Gastroesophageal sphincter (tissue), 3 donors: ENCODE results near the gene RBM28.

Experiments
- POLR2AphosphoS5 ChIP-seq: sonication (generic); formaldehyde crosslinking; IDR thresholded peaks from one replicate; pipeline ENCODE4 v1.6.1; 2017; ENCODE audit warnings: antibody characterized with exemption
- TF ChIP-seq, protein P1 (sequence below), 4 experiments: fragments of 200-600 bp in 2 of 4; fragments of 450-650 bp in 2 of 4; sonication (generic) in 1 of 4; IDR thresholded peaks; one replicate each; pipeline ENCODE4 v1.5.1; 2017 to 2019; ENCODE audit warnings: antibody characterized with exemption in 4 of 4, mild to moderate bottlenecking in 2 of 4, moderate library complexity in 2 of 4

DNA sequence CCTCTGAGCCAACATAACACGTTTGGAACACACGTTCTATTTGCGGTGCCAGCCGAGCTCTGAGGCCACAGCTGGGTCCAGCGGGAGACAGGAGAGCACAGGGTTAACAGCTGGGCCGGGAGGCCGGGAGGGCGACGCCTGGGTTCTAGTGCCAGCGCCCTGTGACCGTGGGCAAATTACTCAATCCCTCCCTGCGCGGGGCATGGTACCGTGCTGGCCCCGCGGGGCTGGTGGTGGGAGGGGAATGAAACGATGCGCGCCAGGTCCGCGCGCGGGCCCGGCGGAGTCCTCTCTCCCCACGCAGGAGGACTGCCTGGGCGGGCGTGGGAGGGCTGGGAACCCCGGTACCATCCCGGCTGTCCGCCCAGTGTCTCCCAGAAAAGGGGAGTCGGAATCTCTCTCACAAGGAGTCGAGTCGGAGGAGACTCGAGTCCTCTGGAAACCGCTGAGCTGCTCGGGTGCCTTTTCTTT is 72.2 kb downstream of the RBM28 start:
- TF ChIP-seq, protein P1, sequence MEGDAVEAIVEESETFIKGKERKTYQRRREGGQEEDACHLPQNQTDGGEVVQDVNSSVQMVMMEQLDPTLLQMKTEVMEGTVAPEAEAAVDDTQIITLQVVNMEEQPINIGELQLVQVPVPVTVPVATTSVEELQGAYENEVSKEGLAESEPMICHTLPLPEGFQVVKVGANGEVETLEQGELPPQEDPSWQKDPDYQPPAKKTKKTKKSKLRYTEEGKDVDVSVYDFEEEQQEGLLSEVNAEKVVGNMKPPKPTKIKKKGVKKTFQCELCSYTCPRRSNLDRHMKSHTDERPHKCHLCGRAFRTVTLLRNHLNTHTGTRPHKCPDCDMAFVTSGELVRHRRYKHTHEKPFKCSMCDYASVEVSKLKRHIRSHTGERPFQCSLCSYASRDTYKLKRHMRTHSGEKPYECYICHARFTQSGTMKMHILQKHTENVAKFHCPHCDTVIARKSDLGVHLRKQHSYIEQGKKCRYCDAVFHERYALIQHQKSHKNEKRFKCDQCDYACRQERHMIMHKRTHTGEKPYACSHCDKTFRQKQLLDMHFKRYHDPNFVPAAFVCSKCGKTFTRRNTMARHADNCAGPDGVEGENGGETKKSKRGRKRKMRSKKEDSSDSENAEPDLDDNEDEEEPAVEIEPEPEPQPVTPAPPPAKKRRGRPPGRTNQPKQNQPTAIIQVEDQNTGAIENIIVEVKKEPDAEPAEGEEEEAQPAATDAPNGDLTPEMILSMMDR (IDR thresholded peaks at IDR 0.05), result no peak
- TF ChIP-seq POLR2AphosphoS5, result no peak
